Measurements from ENCODE around the gene DERL2.

The DERL2 gene

GRCh38 chr17:5485270-5486205 lies at the start of gene DERL2:
TSS of gene DERL2 (minus strand) at chr17:5486178. CDS start at chr17:5486161, 17 bp downstream.
- no peak for DNase-seq (ENCODE audit: low read depth in 2 of 2)

DNA sequence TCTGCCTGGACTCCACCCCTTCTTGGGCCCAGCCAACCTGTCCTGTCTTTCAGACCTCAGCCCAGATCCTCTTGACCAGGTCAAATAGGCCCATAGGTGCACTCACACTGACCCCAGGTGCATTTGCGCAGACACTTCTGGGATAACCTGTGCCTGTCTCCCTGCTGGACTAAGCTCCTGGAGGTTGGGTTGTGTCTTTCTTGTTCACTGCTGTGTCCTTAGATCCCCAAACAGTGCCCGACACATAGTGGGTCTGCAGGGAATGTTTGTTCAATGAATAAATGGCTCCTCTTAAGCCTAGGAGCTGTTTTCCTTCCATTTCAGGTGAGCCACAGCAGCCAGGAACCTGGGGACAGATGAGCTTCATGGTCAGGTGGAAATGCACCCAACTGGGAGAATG lies 49.5 kb upstream of the DERL2 start:
- no peak for DNase-seq (ENCODE audit: low read depth in 2 of 2)

DNA sequence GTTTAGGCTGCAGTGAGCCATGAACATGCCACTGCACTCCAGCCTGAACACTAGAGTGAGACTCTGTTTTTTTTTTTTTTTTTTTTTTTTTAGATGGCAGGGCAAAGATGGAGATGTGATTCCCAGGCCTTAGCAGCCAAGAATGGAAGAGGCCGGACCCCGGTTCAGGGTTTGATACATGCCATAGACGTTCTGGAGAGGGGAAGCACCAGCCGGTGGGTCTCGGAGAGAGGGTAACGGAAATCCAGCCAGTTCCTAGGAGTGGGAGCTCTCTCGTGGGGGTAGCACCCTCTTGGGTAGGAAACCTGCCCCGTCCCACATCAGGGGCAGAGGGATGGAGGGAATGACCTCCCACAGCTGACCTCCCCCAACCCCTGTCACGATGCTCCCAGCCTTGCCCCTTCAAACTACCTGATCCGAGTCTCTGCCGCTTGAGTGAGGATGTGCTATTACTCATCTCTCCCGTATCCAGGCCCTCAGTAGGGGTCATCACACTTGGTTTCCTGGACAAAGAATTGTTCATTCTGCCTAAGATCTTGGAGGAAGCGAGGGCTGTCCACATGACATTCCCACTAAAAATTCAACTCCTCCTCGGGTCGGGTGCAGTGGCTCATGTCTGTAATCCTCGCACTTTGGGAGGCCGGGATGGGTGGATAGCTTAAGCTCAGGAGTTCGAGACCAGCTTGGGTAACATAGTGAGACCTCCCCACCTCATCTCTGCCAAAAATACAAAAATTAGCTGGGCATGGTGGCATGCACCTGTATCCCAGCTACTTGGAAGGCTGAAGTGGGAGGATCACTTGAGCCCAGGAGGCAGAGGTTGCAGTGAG lies 47.7 kb upstream of the DERL2 start:
- no peak for DNase-seq (ENCODE audit: low read depth in 2 of 2)

DNA sequence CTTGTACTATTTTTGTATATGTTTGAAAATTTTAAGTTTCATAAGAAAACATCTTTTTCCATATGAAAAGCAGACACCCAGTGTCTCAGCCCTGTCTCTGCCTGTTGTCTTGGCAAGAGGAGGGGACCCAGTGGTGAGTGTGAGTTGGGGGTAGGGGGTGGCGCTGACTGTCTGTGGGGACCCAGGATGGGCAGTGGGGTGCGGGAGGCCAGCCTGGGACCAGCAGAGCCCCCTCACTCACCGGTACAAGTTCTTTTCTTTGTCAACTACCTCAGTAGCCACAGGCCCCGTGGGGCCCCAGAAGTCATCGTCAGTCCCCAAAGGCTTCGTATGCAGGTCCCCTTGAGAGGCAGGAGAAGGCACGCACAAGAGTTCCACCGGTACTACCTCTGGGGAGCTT lies 46.6 kb upstream of the DERL2 start:
- DNase-seq (ENCODE audit: low read depth in 2 of 2): no peak

DNA sequence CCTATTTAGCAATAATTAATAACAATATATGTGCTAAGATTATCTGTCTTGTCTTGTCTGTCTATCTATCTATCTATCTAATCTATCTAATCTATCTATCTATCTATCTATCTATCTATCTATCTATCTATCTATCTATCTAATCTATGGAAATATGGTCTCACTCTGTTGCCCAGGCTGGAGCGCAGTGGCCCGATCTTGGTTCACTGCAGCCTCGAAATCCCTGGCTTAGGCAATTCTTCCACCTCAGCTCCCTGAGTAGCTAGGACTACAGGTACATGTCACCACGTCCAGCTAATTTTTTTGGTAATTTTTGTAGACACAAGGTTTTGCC lies 45.1 kb upstream of the DERL2 start:
- no peak for DNase-seq (ENCODE audit: low read depth in 2 of 2)

GRCh38 chr17:5530265-5531084 lies 44.5 kb upstream of the DERL2 start:
- no peak for DNase-seq (ENCODE audit: low read depth in 2 of 2)

- no peak for DNase-seq (ENCODE audit: low read depth in 2 of 2)
Observed at GRCh38 chr17:5527601-5528250, 41.7 kb upstream of the DERL2 start.

- peak; percentile 7 to 25 for DNase-seq (ENCODE audit: low read depth in 2 of 2)
Observed at GRCh38 chr17:5526821-5527598, 41.0 kb upstream of the DERL2 start.

GRCh38 chr17:5523249-5523648 lies 37.3 kb upstream of the DERL2 start:
- no peak for DNase-seq (ENCODE audit: low read depth in 2 of 2)

- DNase-seq (ENCODE audit: low read depth in 2 of 2): no peak
Observed at GRCh38 chr17:5522476-5522875, 36.5 kb upstream of the DERL2 start.

DNA sequence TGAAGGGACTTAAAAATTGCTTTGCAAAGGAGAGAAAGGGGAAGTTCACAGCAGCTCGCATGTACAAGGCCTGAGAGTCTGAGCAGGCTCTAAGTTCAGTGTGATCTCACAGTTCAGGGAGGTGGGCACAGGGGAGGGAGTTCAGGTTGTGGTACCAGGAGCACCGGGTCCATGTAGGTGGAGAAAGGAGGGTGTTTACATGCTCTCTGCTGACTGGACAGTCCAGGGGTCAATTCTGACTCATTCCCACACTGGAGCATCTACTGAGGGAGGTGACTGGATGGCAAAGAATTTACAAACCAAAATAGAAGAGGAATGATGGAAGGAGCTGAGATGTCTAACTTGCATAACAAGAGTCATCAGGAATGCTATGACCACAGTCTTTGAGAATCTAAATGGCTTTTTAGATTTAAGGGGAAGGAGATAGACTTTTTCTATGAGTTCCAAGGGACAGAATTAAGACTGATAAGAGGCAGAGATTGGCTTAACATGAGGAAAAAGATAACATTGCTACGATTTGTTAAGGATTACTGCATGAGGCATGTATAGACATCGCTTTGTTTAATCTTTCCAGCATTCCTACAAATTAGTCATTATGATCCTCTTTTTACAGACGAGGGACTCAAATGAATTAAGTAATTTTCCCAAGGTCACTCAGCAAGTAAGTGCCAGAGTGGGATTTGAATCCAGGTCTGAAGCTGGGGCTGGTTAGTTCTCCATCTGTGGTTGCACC lies 30.2 kb upstream of the DERL2 start:
- no peak for DNase-seq (ENCODE audit: low read depth in 2 of 2)

- no peak for DNase-seq (ENCODE audit: low read depth in 2 of 2)
Observed at GRCh38 chr17:5514976-5515375, 29.0 kb upstream of the DERL2 start.

GRCh38 chr17:5513628-5514027 lies 27.6 kb upstream of the DERL2 start:
- DNase-seq (ENCODE audit: low read depth in 2 of 2): no peak

GRCh38 chr17:5511401-5512225 lies 25.6 kb upstream of the DERL2 start:
- DNase-seq (ENCODE audit: low read depth in 2 of 2): no peak

GRCh38 chr17:5510771-5511170 lies 24.8 kb upstream of the DERL2 start:
- no peak for DNase-seq (ENCODE audit: low read depth in 2 of 2)

GRCh38 chr17:5509482-5509881 lies 23.5 kb upstream of the DERL2 start:
- no peak for DNase-seq (ENCODE audit: low read depth in 2 of 2)

DNA sequence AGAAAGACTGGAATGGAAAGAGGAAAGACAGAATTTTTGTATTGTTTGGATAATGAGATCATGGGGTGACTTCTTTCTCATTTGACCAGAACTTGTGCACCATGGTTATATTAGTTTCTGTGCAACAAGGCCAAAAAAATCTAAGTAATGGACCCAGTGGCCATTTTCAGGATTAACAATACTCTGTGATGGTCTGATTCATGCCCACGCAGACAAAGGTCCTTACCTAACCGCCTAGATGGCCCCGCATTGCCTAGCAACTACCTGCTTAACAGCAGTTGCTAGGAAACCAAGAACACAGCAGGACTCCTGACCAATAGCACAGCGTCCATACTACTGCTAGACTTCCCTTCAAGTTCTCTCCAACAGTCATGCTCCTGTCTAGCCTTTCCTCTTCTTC lies 22.8 kb upstream of the DERL2 start:
- no peak for DNase-seq (ENCODE audit: low read depth in 2 of 2)

GRCh38 chr17:5506307-5506706 lies 20.3 kb upstream of the DERL2 start:
- no peak for DNase-seq (ENCODE audit: low read depth in 2 of 2)

DNA sequence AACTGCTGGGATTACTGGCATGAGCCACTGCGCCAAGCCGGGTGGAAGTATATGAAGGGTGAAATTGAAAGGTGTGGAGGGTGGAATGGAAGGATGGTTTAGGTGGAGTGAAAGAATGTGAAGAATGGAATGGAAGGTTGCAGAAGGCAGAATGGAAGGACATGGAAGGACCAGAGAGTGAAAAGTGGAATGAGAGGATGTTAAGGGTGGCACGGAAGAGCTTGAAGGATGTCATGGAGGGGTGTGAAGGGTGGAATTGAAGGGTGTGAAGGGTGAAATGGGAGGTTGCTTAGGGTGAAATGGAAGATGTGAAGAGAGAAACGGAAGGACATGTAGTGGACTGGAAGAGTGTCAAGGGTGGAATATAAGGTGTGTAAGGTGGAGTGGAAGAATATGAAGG lies 16.6 kb upstream of the DERL2 start:
- DNase-seq (ENCODE audit: low read depth in 2 of 2): no peak
